NCI-H1092 (cell line): ENCODE results near the gene BCL11B.

Experiments
- DNase-seq: peaks from one replicate; lab custom pipeline; 2025; lab: John Stamatoyannopoulos, UW

The BCL11B gene

DNA sequence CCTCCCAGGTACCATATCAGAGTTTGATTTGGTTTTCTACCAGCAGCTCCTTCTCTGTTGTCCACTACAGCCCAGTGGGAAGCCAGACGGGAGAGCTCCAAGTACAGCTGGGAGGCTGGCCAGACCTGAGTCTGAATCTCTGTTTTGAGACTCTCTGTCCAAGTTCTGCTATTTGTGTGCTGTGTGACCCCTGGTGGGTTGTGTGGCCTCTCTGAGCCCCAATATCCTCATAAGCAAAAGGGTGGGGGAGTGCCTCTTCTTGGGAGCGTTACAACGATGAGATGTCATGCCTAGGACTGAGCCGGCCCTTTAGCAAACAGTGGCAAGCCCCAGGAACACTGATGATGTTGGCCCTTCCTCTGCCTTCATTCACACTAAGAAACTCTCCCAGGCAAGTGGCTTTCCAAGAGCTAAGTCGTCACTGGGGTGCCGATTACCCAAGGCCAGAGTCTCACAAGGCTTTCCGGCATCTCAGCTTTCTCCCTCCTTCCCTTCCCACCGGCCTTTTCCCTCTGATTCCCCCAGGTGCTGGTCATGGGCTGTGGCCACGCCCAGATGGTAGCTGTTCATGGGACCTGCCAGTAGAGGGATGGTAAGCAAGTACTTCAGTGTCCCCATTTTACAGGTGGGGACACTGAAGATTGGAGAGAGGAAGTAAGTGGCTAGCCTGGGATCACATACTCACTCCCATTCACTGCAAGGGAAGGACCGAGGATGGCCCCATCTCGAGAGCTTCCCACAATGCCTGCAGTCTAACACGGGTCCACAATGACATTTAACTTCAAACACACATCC lies 47.7 kb downstream of the BCL11B start:
- DNase-seq, result no peak

DNA sequence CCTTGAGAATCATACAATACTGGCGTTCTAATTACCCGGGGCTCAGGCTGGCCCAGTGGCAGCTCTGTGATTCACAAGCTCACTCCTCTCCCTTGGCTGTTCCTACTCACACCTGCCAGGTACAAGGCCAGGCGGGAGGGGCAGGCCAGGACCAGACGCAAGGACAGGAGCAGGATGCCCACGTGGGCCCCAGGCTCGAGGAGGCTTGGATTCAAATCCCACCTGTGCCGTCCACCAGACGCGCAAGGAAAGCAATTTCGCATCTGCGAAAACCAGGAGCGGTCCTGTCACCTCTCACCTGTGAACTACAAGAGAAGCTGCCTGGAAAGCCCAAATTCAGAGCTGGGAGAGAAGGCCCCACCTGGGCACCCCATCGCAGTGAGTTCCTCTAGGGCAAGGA lies 50.6 kb downstream of the BCL11B start:
- DNase-seq, result no peak

DNA sequence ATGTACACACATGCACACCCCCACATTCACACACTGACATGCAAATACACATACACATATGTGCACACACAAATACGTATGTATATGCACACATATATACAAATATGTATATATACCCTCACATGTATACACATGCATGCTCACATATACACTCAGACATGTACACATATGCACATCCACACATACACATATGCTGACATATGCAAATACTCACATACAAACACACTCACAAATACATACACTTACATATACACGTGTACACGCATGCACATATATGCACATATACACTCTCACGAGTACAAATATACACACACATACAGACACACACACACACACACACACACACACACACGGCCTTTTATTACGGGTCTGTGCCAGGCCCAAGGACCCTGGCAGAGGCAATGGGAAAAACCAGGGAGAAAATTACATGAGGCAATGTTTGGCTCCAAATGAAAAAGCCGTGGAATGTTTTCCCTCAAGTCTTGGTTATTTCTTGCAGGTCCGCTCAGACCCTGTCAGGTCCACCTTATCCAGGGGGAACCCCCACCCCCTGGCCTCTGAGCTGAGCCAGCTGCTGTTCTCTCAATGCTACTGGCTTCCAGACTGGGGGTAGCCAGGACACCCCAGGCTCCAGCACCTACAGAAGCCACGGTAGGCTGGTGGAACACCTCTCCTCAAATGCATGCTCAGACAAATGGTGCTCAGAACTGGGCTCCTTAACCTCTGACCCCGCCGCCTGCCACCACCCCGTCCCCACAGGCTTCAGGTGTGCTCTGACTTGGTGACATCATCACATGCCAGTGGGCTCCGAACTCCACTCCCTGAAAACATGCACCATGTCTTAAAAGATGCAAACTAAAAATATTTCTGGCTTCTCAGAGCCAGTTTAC lies 54.7 kb downstream of the BCL11B start:
- no peak for DNase-seq

DNA sequence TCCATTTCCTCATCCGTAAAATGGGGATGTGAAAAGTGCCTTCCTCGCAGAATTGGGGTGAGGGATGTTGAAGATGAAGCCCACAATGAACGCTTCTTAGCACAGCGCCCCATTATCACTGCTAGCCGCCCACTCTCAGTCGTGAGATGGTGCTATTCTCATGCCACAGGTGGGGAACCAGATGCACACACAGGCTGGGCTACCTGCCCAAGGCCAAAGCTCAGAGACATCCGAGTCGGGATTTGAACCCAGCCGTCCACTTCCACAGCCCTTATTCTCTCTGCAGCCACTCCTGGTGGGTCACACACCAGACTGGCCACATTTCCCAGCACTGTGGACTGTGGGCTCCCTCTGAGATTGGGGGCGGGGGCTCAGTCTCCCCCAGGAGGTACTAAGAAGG lies 55.8 kb downstream of the BCL11B start:
- no peak for DNase-seq

DNA sequence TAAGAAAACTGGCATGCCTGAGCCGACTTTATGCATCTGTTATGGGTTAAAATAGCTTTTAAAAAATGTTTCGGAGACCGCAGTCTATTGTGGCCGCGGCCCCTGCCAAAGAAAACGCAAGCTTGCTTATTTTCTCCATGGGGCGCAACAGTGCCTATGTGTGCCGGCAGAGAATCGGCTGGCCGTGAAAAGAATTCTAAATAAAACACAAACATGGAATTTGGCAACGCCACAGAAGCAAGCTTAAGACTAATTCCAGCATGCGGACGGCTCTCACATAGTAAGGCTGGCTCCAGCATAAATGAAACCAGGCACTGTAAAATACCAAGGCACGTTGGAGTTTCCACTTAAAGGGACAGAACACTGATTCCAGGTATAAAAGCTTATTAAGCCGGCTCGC lies 56.7 kb downstream of the BCL11B start:
- DNase-seq, result no peak

DNA sequence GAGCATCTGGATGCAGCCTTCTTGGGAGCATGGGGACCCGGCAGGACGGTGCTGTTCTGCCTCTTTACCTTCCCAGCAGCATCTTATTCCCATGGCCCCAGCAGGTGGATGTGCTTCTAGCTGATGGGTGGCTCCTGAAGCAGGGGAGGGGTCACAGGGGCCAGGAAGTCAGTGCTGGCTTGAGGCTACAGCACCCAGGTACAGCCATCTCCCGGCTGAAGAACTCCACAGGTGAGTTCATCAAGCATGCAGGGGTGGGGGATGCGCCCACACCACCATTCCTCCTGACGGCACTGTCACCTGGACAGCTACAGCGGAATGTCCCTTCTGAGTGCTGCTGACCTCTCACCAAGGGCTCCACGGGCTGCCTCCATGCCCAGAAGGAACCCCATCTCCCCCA lies 57.3 kb downstream of the BCL11B start:
- DNase-seq, result no peak

DNA sequence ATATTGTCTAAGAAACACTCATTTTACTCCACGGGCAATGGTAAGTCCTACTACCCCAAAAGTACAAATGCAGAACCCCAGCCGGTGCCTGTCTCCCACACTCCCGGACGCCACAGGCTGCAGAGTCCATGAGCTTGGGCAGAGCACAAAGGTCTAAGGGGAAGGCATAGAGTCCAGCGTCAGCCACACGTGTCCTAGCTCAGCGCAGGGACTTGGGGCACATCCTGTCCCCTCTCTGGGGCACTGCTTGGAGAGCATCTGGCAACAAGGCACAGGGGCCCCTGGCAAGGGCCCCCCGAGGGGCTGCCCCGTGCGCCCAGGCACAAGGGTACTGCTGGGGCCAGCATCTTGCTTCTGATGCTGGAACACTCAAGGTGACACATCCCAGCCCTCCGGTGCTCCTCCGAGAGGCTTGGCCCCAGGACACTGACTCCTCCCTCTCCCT lies 58.4 kb downstream of the BCL11B start:
- no peak for DNase-seq

DNA sequence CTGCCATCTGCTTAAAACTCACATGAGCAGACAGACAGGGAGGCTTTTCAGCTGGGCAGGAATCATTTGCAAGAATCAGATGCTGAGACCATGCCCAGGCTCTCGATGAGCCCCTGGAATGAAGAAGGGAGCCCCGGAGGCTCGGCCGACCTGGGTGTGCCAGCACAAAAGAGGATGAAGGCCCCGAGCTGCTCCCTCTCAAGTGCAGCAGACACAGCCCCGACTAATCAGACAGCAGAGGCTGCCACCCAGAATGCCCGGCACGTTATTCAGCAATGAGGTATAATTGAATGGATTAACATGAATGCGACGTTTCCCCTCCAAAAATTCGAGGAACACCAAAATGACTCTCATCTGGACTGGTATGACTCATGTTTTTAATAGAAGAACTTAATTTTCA lies 58.9 kb downstream of the BCL11B start:
- DNase-seq, result no peak

DNA sequence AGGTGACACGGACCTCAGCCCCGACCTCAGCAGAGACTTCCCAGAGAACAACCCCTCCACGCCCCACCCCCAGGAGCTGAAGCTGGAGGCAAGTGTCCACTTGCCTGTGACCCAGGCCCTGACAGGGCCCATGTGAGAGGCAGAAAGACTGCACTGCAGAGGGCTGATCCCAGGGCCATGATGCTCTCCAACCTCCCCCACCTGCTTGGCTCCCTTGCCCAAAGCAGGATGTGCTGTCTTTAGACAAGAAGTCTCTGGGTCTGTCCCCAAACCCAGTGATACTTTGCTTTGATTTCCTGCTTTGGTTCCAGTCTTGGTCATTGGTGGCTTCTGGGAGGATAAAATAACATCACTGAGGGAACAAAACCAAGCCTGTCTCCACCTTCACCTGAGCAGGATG lies 59.4 kb downstream of the BCL11B start:
- DNase-seq, result no peak

DNA sequence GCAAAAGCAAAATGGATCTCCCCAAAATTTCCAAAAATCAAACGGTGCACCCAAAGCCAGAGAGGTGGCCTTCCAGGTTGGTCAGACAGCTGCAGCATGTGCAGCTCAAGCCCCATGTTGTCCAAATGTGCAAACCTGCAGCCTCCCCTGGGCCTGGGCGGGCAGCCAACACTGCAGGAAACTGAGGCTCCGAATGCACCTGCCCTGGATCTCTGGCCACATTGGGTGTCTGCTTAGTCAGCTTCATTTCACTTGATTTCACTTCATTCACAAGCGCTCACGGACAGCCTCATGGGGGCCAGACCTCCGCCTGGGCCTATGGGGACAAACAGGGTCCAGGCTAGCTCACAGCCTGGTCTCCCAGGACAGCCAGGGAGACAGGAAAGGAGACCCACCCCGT lies 59.8 kb downstream of the BCL11B start:
- DNase-seq, result no peak

DNA sequence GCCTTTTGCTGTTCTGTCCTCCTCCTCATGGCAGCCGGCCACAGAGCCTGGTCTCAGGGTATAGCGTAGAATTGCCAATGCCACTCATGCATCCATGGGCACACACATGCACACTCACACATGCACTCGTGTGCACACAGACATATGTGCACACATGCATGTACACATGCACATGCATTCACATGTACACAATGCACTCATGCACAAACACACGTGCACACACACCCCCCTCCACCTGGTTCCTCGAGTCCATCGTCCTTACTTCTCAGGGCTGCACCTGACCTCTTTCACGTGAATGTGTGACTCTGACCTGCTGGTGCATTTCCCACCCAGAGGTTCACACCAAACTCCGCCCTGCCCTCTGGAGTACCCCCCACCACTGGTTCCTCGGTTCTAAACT lies 60.6 kb downstream of the BCL11B start:
- no peak for DNase-seq

DNA sequence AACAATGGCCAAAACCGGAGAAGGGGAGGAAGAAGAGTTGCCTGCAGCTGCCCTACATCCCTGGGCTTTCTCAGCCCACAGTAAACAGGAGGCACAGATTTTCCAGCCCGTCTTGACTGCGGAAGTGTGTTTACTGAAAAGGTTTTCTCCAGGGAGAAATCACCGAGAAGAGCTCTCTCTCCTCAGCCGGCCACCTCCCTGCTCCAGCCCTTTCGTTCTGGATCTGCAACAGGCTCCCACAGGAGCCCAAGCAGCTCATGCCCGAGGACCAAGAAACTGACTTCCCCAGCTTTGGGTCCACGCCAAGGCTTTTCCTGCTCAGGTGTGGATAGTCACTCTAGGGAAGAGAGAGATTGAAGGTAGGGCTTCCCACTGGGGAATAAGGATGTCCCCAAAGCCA lies 61.7 kb downstream of the BCL11B start:
- DNase-seq, result no peak

DNA sequence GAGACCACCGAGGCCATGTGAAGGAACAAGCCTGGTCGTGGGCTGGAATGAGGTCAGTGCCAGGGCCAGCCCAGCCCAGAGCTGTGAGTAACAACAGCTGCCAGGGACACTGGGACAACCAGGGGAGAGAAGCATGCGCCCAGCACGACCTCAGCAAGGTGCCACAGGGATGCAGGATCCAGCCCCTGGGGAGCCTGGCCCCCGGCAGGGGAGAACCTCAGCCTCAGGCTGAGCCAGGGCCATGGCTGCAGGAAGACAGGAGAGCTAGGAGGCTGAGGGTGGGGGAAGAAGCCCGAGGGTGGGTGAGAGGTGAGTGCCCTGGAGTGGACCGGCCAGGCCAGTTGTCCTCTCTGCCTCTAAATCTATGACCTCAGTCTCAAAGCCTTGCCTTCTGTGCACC lies 62.6 kb downstream of the BCL11B start:
- no peak for DNase-seq

DNA sequence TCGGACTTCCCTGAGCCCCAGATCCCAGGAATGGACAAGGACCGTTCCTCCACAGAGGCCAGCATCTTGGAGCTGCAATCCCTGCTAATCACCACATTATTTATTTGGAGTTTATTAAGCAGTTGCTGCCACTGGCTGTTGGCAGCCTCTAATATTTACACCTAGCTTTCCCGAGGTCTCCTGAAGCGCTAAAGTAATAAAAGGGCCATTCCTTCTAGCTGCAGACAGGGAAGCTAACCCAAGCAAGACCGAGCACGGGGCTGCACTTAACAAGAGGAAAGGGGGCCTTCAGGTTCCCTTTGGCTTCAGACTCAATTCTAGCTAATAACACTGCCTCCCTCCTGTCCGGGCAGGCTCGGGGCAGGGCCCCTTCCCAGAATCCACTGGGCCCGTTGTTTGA lies 63.7 kb downstream of the BCL11B start:
- no peak for DNase-seq

DNA sequence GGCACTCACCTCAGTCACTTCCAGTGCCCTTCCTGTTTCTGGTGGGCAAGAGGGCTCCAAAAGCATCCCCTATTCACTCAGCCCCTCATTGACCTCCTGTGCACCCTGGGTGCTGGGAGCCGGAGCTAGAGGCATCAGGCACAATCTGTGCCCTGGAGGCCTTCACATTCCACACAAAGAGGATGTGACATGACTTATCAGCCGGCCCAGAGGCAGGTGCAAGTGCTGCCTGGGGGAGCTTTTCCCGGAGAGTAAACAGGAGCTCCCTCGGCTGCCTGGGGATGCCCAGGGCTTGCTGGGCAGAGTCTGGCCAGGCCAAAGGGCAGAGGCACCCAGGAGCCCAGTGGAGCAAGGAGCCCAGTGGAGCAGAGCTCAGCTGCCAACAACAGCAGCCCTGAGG lies 64.5 kb downstream of the BCL11B start:
- DNase-seq, result no peak

DNA sequence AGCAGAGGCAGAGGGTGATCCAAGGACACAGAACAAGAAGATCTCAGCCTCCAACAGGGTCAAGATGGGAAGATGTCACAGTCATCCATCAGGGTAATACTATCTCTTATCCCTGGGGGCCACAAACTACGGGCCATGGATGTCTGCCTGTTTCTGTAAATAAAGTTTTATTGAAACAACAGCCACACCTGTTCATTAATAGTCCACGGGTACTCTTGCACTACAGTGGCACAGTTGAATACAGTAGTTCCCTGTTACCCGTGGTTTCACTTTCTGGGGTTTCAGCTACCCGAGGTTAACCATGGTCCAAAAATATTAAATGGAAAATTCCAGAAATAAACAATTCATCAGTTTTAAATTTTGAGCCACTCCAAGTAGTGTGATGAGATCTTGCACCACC lies 65.9 kb downstream of the BCL11B start:
- DNase-seq, result no peak

DNA sequence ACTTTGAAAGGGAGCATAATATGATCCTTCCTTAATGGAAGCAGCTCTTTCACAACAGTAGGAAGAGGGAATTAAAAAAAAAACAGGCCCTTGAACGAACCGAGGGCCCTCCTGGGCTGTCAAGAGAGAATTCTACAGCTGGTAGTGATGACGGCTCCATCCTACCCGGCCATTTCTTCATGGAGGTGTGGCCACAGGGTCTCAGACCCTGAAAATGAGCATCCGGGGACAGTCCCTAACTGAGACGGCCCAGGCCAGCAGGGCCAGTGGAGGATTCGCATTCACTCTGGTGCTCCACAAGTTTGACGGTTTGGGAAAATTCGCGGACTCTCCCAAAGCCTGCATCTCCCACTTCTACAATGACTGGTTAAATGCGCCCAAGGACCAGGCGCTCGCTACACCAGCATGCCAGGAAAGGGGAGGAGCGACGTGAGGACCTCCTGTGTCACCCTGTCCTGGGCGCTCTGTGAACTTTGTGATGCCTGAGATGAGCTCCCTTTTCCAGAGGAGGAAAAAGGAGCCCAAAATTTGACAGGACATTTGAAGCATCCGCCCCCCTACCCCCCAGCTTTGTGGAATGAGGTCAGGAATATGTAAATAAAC lies 66.8 kb downstream of the BCL11B start:
- no peak for DNase-seq

DNA sequence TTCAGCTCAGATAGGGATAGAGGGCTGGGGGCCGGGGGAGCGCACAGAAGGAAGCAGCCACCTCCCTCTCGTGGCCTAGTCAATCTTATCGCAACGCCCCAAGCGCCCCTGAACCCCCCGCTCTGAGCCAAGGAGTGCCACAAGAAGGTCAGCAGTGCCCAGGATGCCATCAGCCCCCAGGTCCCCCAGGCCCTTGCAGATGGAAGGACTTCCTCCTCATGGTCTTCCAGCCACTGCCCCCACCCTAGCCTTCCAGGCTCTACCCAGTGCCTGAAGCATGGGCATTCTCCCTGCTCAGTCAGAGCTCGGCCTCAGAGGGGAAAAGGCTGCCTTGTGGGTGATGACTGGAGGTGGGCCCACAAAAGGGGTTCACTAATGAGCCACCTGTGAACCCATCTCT lies 68.2 kb downstream of the BCL11B start:
- no peak for DNase-seq

DNA sequence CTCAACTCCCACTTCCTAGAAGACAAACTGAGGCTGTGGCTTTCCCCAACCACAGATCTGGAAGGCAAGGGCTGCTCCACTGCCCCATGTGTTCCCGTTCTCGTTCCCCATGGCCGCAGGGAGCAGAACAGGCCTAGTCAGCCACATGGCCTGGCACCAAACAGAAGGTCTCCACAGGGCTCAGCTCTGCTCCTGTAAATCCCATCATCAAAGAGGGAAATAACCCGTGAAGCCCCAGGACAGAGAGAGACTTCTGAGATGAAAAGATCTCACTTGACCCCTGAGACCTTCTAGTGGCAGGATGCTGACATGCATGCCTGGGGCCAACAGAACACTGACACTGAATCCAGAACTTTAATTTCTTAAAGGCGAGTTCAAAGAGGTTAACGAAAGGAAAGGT lies 68.9 kb downstream of the BCL11B start:
- DNase-seq, result no peak

DNA sequence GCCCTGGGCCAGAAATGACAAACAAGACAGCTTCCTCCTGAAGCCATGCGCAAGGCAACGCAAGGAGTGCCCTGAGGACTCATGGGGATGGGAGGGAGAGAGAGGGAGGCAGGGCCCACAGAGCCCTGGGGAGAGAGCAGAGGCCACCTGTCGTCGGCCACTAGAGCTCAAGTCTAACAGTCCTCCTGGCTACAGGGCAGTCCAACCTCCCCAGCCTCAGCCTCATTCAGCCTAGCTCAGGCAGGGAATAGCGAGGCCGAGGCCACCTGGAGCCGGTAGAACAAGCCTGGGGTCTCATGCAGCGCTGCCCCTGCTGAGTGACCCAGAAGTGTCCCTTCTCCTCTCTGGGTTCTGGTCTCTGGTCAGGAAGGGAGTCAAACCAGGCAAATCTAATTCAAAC lies 69.5 kb downstream of the BCL11B start:
- DNase-seq, result no peak

DNA sequence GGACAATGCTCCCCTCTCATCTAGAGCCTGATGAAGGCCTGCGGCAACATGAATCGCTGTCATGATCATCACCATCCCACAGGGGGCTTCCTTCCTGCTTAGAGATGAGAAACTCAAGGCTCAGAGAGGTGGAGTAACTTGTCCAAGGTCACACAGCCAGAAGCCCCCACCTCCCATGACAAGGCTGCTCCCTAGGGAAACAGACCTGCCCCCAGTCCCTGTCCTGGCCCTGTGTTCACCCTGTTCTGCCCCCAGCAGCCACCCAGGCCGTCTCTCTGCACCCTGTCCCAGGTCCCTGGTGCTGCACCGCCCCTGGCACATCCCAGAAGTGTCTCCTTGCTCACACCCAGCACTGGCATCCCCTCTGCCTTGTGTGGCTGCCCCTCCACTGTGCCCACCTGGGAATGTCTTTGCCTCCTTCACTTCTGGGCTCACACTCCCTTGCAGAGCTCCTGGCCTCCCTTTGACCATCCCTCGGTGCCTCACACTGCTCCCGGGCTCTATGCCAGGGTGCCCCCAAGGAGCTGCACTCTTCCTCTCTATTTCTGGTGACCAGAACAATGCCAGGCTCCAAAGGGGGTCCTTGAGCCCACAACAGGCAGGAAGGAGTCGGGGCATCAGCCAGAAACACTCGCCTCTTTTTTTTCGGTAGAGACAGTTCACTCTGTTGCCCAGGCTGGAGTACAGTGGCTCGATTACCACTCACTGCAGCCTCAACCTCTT lies 70.5 kb downstream of the BCL11B start:
- peak; percentile 20 for DNase-seq

DNA sequence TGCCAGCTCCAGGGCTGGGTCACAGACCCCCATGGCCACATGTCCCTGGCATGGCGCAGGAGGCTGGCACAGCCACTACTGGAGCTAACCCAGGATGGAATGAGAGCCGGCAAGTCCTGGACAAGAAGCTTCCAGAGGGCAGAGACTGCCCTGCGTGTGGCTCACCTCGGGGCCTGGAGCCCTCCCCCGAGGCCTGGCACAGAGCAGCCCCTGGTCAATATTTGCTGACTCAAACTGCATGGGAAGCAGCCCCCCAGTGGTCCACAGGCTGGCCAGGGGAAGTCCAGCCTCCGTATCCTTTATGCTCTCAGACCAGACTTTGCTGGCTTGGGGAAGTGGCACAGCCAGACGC lies 71.4 kb downstream of the BCL11B start:
- DNase-seq, result no peak
